MCF 10A (cell line): ENCODE results near the gene SREBF2. TPM values are rescaled to one million over a fixed set of nuclear protein-coding genes. Genes with fewer than 3 reads are reported as not detected.

ENCODE experiments used
- BruUV-seq: library from RNA; stranded (reverse); fragments of 400-500 nt; replicated peaks from 2 replicates; lab custom pipeline; 2021; lab: Mats Ljungman, UMichigan
- CTCF ChIA-PET: fragments of 300-600 bp; sonication (Branson Sonifier 250); formaldehyde crosslinking; extraction: SDS; loops from one replicate; lab custom pipeline; 2021; ENCODE audit warnings: antibody characterized with exemption, inconsistent platforms; lab: Yijun Ruan, JAX
- POLR2A ChIA-PET: fragments of 300-600, 350-650 bp; sonication (Branson Sonifier 250); formaldehyde crosslinking; extraction: SDS; loops from one replicate; lab custom pipeline; 2020; ENCODE audit warnings: antibody characterized with exemption, inconsistent platforms; lab: Yijun Ruan, JAX
- DNase-seq: peaks from one replicate; pipeline ENCODE4 v3.0.0-alpha.2; 2018; ENCODE audit not compliant: unreplicated experiment
- H3K27ac Mint-ChIP-seq: one replicate; pipeline ENCODE4 v1.8.0; 2022; ENCODE audit warnings: mild to moderate bottlenecking, low read depth, mixed read lengths; ENCODE audit not compliant: unreplicated experiment
- H3K27me3 Mint-ChIP-seq: one replicate; pipeline ENCODE4 v1.8.0; 2022; ENCODE audit warnings: mixed read lengths; ENCODE audit not compliant: insufficient read depth, unreplicated experiment
- H3K36me3 Mint-ChIP-seq: one replicate; pipeline ENCODE4 v1.8.0; 2022; ENCODE audit warnings: mild to moderate bottlenecking, moderate library complexity, mixed read lengths; ENCODE audit not compliant: insufficient read depth, unreplicated experiment
- H3K4me1 Mint-ChIP-seq: one replicate; pipeline ENCODE4 v1.8.0; 2022; ENCODE audit warnings: mixed read lengths; ENCODE audit not compliant: insufficient read depth, unreplicated experiment
- H3K4me3 Mint-ChIP-seq: one replicate; pipeline ENCODE4 v1.8.0; 2022; ENCODE audit warnings: mild to moderate bottlenecking, moderate library complexity, mixed read lengths; ENCODE audit not compliant: unreplicated experiment
- H3K9me3 Mint-ChIP-seq: one replicate; pipeline ENCODE4 v1.8.0; 2022; ENCODE audit warnings: mixed read lengths; ENCODE audit not compliant: unreplicated experiment
- intact Hi-C: fragments of 100-400 bp; cut with micrococcal nuclease; formaldehyde crosslinking; loops from 2 replicates; pipeline ENCODE4 v1.14.1; 2022
- total RNA-seq: library from RNA; stranded (reverse); gene quantifications from 2 replicates; pipeline ENCODE4 v1.2.3, GENCODE V29; 2022
- TF ChIP-seq, protein P1 (sequence below): fragments of 200-600 bp; IDR thresholded peaks from one replicate; pipeline ENCODE4 v1.8.0; 2022; ENCODE audit warnings: antibody characterized with exemption, mild to moderate bottlenecking; ENCODE audit not compliant: unreplicated experiment

The SREBF2 gene
- total RNA-seq, 1 experiment from 2014 or later = 104 TPM

DNA sequence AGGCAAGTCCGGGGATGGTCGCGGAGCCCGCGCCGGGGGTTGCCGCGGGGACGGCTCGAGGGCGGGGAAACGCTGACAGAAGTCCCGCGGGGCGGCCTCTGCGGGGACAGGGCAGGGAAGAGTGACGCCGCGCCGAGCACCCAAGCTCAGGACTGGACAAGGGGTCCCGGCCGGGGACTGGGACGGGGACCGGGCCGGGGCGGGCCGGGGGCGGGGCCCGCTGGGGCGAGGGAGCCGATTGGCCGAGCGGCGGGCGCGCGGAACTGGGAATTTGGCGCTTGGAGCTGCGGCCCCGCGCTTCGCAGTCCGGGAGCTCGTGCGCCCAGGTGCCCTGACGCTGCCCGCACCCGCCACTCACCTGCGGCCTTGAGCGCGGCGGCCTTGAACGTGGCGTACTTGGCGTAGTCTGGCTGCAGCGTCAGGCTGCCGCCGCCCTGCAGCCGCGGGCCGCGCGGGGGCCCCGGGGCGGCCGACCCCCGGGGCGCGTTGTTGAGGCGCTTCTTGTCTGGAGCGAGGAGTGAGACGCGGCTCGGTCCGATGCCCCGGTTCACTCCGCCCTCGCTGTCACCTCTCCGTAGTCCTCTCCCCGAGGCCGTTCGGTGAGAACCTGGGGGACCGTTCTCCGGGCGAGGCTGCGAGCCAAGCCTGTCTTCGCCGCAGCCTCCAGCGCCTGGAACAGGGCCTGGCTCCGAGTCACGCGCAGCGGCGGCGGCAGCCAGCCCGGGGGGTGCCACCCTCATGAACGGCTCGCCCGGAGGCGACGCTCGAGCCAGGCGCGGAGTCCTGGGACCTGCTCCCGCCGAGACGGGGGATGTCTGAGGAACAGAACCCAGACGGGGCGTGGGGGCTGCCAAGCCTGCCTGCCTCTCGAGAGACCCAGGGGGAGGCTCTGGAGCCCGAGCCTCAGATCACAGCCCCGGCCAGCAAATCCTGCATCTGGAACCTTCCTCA lies 77.4 kb downstream of the SREBF2 start:
- ChIA-PET POLR2A (no interaction called here), CTCF (no interaction called here)
- BruUV-seq = no TSS peak
- Mint-ChIP-seq H3K4me1 (no peaks in the 10 kb centered on the region), H3K27ac (no peak overlapping the region), H3K9me3 (no peaks in the 10 kb centered on the region), H3K4me3 (no peak overlapping the region), H3K27me3 (peaks cover 27% of the 10 kb centered on the region), H3K36me3 (peaks cover 5% of the 10 kb centered on the region)
- peak; percentile 36 for DNase-seq
- TF ChIP-seq, protein P1, sequence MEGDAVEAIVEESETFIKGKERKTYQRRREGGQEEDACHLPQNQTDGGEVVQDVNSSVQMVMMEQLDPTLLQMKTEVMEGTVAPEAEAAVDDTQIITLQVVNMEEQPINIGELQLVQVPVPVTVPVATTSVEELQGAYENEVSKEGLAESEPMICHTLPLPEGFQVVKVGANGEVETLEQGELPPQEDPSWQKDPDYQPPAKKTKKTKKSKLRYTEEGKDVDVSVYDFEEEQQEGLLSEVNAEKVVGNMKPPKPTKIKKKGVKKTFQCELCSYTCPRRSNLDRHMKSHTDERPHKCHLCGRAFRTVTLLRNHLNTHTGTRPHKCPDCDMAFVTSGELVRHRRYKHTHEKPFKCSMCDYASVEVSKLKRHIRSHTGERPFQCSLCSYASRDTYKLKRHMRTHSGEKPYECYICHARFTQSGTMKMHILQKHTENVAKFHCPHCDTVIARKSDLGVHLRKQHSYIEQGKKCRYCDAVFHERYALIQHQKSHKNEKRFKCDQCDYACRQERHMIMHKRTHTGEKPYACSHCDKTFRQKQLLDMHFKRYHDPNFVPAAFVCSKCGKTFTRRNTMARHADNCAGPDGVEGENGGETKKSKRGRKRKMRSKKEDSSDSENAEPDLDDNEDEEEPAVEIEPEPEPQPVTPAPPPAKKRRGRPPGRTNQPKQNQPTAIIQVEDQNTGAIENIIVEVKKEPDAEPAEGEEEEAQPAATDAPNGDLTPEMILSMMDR = no peak
- intact Hi-C loops = no loop called here

DNA sequence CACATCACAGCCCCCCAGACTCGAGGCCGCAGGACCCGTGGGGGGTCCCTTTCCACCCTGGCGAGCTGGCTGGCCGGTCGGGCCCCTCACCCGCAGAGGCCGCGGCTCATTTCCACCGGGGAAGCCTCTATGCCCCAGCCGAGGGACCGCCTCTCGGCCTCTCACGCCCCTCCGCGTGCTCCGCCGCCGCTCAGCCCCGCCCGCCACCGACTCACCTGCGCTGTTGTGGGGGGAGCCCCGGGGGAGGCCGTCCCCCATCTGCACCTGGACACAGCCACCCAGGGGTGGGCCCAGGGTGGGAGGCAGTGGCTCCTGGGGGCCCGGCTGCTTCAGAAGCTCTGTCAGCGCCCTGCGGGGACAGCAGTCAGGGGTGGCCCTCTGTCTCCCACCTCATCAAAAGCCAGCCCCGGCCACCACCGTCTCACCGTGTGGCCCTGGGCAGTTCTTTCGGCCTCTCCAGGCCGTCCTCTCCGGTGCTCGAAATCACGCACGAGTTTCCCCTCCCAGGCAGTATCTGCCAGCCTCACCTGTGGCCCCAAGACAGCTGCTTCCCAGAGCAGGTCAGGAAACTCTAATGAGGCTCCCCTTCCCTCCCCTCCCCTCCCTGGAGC lies 78.2 kb downstream of the SREBF2 start:
- Mint-ChIP-seq H3K27ac (no peak overlapping the region), H3K4me3 (no peak overlapping the region), H3K9me3 (no peaks in the 10 kb centered on the region), H3K27me3 (peaks cover 35% of the 10 kb centered on the region), H3K4me1 (no peaks in the 10 kb centered on the region), H3K36me3 (no peaks in the 10 kb centered on the region)
- intact Hi-C loops = no loop called here
- POLR2A ChIA-PET = no interaction called here
- CTCF ChIA-PET = no interaction called here
- TF ChIP-seq, protein P1 = no peak
- no TSS peak for BruUV-seq
- DNase-seq = no peak

DNA sequence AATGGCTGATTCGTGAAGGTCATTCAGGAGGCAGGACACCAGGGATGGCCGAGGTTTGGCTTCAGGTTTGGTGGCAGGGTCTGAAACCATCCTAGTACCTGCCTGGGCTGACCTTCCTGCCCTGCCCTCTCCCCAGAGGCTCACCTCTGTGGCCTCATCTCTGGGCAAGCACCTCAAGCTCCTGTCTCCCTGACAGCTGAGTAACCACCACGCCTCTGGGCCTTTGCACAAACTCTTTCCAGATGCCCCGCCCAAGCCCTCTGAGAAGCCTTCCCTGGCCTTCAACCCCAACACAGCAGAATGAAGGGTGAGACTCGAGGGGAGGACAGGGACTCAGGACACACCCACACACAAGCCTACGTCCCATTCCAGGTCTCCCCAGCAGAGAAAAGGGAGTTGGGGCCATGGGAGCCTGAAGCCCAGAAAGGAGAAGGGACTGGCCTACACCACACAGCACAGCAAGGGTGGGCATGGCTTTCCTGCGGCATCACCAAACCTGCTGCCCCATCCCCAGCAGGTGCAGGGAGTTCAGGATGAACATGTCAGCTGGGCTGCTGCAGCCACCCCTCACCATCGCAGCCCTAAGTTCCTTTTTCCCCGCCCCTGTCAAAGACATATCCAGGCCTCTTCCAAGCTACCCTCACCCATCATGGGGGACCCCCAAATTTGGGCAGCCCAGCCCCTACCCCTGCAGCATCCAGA lies 79.6 kb downstream of the SREBF2 start:
- Mint-ChIP-seq H3K4me3 (no peak overlapping the region), H3K27ac (no peak overlapping the region), H3K36me3 (no peaks in the 10 kb centered on the region), H3K4me1 (no peaks in the 10 kb centered on the region), H3K9me3 (no peaks in the 10 kb centered on the region), H3K27me3 (peaks cover 45% of the 10 kb centered on the region)
- BruUV-seq = no TSS peak
- CTCF ChIA-PET = interaction anchor here (0.6 kb wide), 1 partner anchor 11 kb away, joined by 3 read pairs; no protein-coding TSS in a partner anchor
- intact Hi-C loops = no loop called here
- DNase-seq = no peak
- TF ChIP-seq, protein P1 = no peak
- POLR2A ChIA-PET = interaction anchor here (0.6 to 0.8 kb wide), 3 partner anchors 10 to 167 kb away, joined by 3 read pairs; no protein-coding TSS in a partner anchor
